ENCODE results near the gene SPECC1L.
"Not testable (repeated sequence)": the region's sequence is repeated elsewhere in the genome, so short reads cannot be mapped to it uniquely, and the experiment has no call there.

SPECC1L gene

DNA sequence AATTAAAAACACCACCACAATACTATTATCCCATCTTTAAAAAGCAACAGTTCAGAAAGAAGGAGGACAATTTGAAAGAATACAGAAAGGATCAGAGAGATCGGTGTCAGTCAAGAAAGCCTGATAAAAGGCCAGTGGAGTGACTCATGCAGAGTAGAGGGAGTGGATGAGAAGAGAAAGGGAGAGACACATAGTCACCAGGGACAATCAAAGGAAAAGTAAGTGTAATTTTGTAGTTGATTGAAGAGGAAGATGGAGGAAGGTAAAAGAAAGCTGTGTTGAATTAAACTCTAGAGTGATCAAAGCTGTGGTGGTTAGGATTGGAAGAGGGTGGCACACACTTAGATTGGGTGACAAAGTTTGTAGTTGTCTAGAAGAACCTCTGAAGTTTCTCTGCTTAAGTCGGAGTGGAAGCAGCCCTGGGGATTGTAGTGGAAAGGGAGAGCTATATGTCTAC lies 14.1 kb downstream of the SPECC1L start:
- DNase-seq (ENCODE audit: low spot score): no peak

DNA sequence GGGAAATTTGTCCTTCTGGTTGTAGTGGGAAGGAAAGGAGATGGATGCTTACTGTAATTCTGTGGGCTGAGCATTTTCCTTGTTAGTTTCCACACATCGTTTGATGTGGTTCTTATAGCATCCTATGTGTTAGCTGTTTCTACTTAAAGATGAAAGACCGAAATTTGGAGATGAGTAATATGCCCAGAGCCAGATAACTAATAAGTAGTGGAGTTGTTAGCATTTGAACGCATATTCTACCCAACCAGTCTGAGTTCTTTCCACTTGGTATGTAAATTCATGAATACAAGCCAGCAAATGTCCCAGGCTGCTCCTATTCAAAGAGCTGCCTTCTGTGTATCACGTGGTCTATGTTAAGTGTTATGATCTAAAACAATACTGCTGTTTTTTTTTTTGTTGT lies 14.6 kb downstream of the SPECC1L start:
- DNase-seq (ENCODE audit: low spot score): no peak

DNA sequence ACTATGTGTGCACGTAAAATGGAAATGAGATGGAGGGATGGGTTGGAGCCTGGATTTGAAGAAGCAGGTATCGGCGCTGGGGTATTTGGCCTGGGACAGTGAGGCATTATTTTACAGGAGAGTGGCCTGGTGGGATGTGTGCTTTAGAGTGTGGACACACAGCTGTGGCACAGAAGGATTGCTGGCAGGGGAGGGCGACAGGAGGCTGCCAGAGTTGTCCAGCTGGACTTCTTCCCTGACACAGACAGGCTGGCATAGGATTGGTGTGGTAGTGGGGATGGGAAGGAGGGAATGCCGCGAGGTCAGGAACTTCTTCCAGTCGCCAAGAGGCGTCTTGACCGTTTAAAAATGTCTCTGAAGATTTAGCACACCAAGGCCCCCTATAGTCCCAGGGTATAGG lies 16.6 kb downstream of the SPECC1L start:
- DNase-seq (ENCODE audit: low spot score): not testable (repeated sequence)

DNA sequence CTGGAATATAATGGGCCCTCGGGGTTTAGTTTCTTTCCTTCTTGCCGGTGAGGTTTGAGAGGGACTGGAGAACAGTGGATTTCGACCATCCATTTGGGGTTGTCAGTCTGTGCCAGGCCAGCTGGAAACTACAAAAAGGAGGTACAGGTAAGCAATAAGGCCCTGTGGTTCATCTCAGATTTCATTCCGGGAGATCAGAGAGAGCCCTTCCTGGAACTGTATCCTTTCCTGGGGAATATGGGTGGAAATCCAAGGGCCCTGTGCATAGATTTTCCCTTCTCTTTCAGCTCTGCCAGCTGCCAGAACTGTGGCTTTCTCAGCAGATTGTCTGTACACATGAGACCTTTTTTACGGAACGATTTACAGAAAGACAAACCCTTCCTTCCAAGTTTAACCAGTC lies 17.2 kb downstream of the SPECC1L start:
- not testable (repeated sequence) for DNase-seq (ENCODE audit: low spot score)

DNA sequence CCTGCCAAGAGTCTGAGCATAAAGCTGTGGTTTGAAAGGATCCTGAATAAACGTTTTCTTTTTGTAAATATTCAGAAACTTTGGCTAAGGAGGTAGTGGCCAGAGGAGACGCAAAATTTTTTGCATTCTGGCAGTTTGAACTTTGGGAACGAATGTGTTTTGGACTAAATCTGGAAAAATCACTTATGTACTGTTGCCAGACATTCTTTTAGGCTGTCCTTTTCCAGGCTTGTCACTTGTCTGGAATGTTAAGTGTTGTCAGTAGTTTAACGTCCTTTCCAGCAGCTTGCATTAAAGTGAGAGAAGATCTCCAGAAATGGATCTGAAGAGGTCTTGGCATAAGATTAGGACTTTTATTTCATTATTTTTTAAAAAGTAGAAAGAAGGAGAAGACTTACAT lies 18.5 kb downstream of the SPECC1L start:
- DNase-seq (ENCODE audit: low spot score): no peak

DNA sequence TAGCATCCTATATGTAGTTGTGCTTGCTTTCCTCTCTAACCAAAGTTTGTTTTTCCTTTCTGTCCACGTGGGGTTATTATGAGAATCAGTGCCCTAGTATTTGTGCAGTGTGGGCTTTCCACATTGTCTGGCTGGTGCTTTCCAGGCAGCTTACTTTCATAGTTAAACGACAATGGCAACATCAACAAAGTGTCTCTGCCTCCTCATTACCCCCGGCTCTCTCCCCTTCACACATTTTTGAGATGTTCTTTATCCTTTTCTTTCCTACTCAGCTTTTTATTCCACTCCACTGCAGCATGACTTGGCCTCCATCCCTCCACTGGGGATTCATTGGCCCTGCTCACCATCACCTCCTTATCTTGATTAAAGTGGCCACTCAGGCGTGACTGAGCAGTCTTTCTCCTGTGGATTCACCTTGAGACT lies 19.1 kb downstream of the SPECC1L start:
- no peak for DNase-seq (ENCODE audit: low spot score)

DNA sequence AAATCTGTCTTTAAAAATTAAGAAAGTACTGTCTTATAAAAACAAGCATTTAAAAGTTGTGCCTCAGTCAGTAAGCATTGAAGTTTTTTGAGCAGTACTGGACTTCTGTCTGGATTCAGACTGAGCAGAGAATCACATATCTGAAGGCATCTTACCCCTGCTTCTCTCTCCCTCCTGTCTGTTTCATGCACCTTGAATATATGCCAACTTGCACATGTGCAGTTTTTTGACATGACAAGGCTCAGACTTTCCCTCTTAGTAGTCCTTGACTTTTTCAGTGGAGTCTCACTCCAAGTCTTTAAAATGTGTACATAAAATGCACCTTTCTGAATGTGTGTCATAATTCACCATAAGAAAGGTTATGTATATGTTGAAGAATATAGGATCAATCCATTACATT lies 19.8 kb downstream of the SPECC1L start:
- no peak for DNase-seq (ENCODE audit: low spot score)

DNA sequence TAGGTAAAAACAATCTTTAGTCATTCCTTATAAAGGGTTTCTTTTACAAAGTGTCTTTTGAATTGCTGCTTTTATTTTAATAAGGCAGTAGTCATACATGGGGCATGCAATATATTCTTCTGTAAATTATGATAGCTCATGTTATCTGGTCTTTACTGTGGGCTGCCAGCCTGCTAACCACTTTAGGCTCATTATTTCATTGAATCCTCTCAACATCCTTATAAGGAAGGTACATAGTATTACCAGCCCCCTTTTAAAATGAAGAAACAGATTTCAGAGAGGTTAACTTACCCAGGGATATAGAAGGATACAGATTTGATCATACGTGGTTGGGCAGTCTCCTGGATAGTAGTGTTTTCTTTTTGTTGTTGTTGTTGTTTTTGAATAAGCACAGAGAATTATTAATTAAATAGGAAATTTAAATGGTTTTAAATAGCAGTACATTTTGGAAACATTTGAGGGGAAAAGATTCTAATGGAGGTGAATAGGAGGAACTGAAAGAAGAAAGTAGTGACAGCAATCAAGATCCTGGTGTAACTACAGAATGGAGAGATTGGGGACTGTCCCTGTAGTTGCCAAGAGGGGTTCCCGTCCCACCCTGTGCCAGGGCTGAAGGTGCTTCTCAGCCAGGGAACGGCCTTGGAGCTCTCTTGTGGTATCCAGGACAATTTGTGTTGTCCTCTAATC lies 21.0 kb downstream of the SPECC1L start:
- DNase-seq (ENCODE audit: low spot score): no peak

DNA sequence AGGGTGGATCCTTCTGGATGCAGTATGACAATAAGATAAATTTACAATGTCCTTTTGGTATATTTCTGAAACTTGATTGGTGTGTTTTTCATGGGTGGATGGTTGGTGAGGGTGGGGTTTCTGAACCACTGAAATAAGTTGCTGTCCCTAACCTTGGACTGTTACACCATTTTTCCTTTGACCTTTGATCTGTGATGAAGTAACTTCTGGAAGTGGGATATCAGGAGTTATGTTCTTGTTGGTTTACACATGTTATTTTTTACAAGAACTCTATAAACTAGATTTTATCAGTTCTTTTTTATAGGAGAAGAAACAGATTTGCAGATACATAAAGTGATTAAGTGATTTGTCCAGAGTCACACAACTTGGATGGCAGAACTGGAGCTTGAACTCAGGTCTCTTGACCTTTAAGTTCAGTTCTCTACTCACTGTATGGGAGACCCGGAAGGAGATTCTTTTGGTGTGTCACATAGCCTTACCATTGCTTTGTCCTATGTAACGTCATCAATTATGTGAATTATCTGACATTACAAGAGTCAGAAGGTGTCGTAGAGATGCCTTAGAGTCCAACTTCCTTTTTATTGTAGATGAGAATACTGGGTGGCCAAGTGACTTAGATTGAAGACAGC lies 21.7 kb downstream of the SPECC1L start:
- not testable (repeated sequence) for DNase-seq (ENCODE audit: low spot score)

DNA sequence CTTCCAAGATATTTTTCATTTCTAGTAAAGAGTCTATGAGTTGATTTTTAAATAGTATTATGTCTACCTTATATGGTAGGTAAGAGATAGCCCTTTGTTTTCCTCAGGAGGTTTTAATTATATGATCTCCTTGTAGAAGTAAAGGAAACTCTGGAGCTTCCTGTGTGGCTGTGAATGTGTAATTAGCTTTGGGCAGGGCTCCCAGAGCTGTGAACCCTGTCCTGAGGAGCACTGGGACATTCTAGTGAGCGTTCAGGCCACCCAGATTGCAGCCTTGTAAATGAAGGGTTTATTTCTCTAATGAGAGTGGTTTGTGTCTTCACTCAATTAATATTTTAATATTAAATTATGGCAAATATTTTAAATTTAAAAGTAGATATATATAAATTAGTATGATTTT lies 24.3 kb downstream of the SPECC1L start:
- not testable (repeated sequence) for DNase-seq (ENCODE audit: low spot score)

DNA sequence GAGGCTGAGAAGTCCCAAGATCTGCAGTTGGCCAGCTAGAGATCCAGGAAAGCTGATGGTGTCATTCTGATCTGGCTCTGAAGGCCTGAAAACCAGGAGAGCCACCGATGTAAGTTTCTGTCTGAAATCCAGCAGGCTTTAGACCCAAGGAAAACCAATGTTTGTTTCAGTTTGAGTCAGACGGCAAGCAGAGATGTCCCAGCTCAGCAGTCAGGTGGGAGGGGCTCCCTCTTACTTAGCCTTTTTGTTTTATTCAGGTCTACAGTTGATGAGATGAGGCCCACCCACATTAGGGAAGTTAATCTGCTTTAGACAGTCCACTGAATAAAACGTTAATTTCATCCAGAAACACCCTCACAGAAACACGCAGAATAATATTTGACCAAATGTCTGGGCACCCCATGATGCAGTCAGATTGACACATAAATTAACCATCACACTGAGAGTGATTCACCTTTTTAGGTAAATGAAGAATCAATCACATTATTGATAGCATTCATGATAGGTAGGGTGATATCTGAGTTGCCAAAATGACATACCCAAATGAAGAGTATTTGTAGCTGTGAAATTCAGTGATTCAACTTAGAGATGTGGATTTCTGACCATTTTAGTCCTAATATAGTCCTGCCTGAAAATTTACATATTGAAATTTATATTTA lies 28.0 kb downstream of the SPECC1L start:
- DNase-seq (ENCODE audit: low spot score): not testable (repeated sequence)

DNA sequence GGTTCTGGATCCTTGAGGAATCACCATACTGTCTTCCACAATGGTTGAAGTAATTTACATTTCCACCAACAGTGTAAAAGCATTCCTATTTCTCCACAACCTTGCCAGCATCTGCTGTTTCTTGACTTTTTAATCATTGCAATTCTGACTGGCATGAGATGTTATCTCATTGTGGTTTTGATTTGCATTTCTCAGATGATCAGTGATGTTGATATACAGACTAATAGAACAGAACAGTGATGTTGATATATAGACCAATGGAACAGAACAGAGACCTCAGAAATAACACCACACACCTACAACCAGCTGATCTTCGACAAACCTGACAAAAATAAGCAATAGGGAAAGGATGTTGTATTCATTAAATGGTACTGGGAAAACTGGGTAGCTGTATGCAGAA lies 29.9 kb downstream of the SPECC1L start:
- not testable (repeated sequence) for DNase-seq (ENCODE audit: low spot score)

DNA sequence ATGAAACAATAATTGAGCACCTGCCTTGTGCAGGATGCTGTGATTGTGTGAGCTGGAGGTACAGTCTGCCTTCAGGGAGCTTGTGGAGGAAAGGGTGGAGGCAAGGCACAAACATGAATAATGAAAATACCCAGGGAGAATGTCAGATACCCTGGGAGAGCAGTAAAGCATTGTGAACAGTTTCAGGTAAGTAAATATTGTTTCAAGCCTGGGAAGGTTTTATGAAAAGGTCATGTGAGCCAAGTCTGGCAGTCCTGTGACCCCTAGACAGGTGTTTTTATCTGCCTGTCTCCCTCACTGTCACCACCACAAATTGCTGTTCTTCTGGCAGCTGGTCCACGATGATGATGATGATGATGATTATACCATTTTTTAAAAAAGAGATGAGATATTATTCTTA lies 32.0 kb downstream of the SPECC1L start:
- no peak for DNase-seq (ENCODE audit: low spot score)

DNA sequence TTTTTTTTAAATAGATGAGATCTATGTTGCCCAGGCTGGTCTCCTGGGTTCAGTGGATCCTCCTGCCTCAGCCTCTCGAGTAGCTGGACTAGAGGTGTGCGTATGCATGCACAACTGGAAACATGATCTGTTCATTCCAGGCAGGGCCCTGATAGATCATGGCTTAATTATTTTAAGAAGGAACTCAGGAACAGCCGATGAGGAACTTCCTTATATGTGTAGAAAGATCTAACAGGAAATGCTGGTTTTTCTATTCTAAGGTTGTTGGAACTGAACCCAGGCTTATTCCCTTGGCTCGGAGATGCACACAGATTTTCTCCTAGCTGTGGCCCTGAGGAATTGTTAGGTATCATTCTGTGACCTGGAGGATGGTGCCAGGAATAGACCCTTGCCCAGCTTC lies 32.4 kb downstream of the SPECC1L start:
- DNase-seq (ENCODE audit: low spot score): no peak

DNA sequence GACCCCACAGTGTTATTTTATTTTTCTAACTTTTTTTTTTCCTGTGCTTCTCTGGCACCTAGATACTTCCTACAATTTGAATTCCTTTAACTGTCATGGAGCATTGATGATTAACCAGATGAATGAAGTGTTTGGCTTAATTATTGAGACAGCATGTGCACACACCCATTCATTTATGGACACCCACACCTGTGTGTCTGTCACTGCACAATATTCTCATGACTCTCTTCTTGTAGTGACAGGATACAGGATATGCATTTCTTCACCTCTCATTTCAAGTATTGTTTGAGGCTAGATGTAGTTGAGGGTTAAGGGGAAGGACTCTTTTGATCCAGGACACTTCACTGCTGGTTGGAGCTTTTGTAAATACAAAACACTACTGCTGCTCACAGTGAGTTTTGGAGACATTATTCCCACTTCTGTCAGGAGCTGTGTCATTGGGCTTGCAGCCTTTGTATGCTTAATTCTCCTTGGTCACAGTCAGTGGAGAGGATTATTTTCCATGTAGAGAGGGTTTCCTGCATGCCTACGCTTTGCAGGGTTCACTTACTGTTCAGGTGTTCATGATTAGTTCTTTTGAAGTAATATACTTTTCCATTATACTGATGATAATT lies 33.5 kb downstream of the SPECC1L start:
- no peak for DNase-seq (ENCODE audit: low spot score)

DNA sequence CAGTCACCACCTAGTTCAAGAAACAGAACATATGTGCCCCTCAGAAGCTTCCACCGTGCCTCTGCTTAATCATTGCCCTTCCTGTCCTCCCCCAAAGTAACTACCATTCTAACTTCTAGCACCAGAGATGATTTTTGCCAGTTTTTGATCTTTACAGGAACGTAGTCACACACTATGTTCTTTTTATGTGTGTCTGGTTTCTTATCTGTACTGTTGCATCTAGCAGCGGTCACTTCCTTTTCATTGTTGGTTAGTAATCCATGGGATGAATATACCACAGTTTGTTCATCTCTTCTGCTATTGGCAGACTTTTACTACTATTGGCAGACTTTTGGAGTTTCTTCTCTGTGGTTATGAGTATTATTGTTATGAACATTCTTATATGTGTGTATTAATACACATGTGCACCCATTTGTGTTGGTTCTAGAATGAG lies 34.6 kb downstream of the SPECC1L start:
- no peak for DNase-seq (ENCODE audit: low spot score)

DNA sequence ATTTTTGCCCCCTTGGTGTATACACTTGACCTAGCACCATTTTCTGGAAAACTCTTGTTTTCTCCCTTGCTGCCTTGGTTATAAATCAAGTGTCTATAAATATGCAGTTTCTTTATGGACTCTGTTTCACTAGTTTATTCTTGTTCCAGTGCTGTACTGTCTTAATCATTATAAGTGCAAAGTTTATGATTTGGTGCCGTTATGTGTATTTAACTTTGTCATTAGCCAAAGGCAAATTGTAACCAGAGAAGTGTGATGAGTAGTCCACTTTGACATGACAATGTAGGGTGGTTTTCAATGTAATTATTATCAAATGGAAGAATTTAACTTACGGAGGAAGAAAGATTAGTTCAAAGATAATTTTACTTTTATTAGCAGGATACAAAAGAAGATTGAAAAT lies 40.3 kb downstream of the SPECC1L start:
- no peak for DNase-seq (ENCODE audit: low spot score)

DNA sequence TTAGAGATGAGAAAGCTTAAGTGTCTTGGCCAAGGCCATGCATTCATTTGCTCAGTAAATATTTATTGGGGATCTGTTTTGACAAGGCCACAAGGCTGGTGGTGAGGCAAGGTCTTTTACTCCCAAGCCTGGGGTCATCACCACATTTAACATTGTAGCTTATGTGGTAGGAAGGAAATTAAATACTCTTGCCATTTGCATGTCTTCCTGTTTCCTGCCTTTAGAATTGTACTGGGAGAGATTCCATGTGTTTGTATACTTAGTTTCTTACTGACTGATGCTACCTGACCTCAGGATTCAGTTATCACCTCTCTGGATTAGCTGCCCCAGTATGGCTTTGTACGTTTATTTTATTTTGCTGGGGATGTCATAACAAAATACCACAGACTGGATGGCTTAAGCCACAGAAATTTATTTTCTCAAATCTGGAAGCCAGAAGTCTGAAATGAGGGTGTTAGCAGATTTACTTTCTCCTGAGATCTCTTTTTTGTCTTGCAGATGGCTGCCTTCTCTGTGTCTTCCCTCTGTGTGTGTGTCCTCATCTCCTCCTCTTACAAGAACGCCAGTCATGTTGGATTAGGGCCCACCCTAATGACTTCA lies 44.8 kb downstream of the SPECC1L start:
- DNase-seq (ENCODE audit: low spot score): no peak

DNA sequence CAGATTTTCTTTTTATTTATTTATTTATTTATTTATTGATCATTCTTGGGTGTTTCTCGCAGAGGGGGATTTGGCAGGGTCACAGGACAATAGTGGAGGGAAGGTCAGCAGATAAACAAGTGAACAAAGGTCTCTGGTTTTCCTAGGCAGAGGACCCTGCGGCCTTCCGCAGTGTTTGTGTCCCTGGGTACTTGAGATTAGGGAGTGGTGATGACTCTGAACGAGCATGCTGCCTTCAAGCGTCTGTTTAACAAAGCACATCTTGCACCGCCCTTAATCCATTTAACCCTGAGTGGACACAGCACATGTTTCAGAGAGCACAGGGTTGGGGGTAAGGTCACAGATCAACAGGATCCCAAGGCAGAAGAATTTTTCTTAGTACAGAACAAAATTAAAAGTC lies 45.6 kb downstream of the SPECC1L start:
- not testable (repeated sequence) for DNase-seq (ENCODE audit: low spot score)

DNA sequence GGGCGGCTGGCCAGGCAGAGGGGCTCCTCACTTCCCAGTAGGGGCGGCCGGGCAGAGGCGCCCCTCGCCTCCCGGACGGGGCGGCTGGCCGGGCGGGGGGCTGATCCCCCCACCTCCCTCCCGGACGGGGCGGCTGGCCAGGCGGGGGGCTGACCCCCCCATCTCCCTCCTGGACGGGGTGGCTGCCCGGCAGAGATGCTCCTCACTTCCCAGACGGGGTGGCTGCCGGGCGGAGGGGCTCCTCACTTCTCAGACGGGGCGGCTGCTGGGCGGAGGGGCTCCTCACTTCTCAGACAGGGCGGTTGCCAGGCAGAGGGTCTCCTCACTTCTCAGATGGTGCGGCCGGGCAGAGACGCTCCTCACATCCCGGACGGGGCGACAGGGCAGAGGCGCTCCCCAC lies 46.9 kb downstream of the SPECC1L start:
- DNase-seq (ENCODE audit: low spot score): not testable (repeated sequence)

DNA sequence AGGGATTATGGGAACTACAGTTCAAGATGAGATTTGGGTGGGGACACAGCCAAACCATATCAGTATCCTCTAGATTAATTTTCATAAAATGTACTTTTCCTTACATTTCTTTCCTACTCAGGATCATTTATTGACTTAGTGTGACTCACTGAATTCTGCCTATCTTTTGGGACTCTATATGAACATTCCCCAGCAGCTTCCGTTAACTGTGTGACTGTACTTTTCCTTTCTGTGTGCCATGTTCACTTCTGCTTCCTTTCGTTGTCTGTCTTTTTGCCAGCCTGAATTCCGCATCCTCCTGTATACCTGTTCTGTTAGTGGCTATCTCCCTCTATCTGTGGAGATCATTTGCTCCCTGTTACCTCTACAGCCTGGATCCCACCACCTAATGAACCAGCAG lies 48.8 kb downstream of the SPECC1L start:
- DNase-seq (ENCODE audit: low spot score): no peak

DNA sequence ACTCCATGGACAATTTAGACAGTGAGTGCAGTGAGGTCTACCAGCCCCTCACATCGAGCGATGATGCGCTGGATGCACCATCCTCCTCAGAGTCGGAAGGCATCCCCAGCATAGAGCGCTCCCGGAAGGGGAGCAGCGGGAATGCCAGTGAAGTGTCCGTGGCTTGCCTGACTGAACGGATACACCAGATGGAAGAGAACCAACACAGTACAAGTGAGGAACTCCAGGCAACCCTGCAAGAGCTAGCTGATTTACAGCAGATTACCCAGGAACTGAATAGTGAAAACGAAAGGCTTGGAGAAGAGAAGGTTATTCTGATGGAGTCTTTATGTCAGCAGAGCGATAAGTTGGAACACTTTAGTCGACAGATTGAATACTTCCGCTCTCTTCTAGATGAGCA lies 51.4 kb downstream of the SPECC1L start:
- no peak for DNase-seq (ENCODE audit: low spot score)
